HG03460 (cell line): Measurements from ENCODE around the gene SLC25A11.
"Not testable (repeated sequence)": the region's sequence is repeated elsewhere in the genome, so short reads cannot be mapped to it uniquely, and the experiment has no call there.

Experiments used
- ATAC-seq: cut with Tn5 transposase; IDR thresholded peaks from one replicate; pipeline ENCODE4 v1.9.1; 2021; ENCODE audit not compliant: unreplicated experiment

The SLC25A11 gene

GRCh38 chr17:4945944-4946280 lies 6.1 kb upstream of the SLC25A11 start:
- no peak for ATAC-seq

DNA sequence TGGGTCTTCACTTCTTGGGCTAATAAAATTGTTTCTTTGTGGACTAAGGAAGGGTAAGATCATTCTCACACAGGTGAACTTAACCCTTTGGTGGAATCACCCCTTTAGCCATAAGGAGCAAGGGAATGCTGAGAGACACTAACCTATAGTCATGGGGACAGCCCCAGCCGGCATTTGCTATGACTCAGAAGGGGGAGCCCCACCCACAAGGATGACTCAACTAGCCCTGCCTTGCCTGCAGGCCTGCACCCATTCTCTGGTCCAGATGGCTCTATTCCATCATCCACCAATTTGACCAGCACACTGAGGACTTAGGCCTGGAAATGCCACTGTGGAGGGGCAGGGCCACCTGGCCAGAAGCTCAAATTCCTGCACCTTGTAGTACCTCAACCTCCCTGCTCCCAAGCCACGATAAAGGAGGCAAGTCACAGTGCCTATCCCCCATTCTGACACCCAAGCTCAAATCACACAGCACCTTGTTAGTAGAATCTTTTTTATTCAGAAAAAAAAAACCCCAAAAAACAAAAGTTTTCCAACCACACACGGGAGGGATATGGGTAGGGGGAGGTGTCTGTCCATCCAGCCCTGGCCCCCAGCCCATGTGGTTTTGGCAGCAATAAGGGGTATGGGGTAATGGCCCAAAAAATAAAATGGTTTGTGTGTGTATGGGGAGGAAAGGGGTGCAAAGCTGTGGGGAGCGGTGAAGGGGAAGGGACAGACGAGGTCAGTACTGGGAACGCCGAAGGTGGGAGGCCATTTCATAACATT lies 5.5 kb upstream of the SLC25A11 start:
- ATAC-seq: peak; percentile 18

DNA sequence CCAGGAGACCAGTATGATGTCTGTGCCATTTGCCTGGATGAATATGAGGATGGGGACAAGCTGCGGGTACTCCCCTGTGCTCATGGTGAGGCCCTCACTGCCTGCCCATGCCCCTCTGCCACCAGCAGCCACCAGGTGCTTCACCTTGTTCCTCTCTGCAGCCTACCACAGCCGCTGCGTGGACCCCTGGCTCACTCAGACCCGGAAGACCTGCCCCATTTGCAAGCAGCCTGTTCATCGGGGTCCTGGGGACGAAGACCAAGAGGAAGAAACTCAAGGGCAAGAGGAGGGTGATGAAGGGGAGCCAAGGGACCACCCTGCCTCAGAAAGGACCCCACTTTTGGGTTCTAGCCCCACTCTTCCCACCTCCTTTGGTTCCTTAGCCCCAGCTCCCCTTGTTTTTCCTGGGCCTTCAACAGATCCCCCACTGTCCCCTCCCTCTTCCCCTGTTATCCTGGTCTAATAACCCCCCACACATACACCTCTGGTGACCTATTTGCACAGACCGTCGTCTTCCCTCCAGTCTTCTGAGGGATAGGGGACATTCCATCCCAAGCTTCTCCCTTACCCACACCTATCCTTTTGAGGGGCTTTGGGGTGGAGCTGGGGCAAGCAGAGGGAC lies 4.8 kb upstream of the SLC25A11 start:
- ATAC-seq: no peak

- no peak for ATAC-seq
These were observed 4.3 kb upstream of the SLC25A11 start for GRCh38 chr17:4944163-4944553.

GRCh38 chr17:4942760-4943508 lies 3.1 kb upstream of the SLC25A11 start:
- ATAC-seq: no peak

GRCh38 chr17:4941319-4941610 lies 1.4 kb upstream of the SLC25A11 start:
- no peak for ATAC-seq

DNA sequence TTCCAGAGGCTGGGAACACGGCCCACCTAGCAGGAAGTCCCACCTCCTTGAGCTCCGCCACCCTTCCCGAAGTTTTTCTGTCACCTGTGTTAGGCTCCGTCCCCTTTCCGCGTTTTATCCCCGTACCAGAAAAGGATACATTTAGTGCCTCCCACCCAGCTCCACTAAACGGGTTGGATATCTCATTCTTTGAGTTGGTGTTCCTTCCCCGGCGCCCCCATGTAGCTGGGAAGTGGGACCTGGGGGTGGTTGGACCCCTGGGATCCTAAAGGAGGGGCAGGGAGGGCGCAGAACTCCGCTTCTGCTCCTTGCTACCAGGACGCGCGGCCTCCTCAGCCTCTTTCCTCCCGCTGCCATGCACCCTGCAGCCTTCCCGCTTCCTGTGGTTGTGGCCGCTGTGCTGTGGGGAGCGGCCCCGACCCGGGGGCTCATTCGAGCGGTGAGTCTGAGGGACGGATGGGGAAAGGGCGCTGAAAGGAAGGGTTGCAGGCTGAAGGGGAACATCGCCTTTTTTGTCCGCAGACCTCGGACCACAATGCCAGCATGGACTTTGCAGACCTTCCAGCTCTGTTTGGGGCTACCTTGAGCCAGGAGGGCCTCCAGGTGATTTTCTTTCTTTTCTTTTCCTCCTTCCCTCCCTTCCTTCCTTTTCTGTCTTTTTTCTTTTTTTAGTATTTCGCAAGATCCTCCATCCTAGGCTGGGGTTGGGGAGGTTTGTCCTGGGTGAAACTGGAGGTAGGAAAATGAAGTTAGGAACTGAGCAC lies 891 bp upstream of the SLC25A11 start:
- ATAC-seq: no peak

- ATAC-seq: peak; percentile 17
These were observed 375 bp downstream of the SLC25A11 start for GRCh38 chr17:4939546-4939795.

GRCh38 chr17:4938688-4939545 lies 929 bp downstream of the SLC25A11 start:
- ATAC-seq: no peak

DNA sequence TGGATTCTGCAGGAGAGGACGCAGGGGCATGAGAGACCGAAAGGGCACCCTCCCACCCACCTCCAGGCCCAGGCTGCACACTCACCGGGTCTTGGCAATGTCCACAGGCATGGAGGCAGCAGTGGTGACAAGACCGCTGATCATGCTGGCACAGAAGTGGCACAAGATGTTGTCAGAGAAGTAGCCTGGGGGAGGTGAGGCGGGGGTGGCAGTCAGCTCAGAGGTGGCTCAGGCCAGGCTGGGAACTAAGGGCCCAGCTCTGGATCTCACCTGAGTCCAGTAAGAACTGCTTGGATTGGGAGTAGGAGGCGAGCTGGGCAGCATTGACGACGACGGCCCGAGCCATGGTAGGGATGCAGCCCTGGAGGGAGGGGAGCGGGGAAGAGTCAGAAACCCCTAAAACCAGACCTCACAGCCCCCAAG lies 1.8 kb downstream of the SLC25A11 start:
- no peak for ATAC-seq

DNA sequence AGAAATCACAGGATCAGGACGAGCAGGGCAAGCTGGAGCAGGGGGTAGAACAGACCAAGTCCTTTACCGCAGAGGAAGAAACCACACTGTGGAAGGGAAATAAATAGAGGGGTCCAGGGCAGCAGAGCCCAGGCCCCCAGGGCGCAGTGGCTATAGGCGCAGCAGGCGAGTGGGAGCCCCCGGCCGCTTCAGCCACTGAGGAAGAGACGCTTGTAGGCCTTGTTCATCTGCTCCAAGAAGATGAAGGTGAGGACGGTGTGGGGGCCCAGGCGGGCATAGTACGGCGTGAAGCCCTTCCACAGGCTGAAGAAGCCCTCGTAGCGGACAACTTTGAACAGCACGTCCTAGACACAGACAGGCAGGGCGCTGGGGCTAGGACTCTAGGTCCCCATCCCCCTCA lies 2.3 kb downstream of the SLC25A11 start:
- no peak for ATAC-seq

- no peak for ATAC-seq
These were observed 3.4 kb downstream of the SLC25A11 start for GRCh38 chr17:4936436-4936835.

GRCh38 chr17:4935650-4936049 lies 4.2 kb downstream of the SLC25A11 start:
- no peak for ATAC-seq

GRCh38 chr17:4934173-4934979 lies 5.5 kb downstream of the SLC25A11 start:
- ATAC-seq: no peak

- no peak for ATAC-seq
These were observed 6.2 kb downstream of the SLC25A11 start for GRCh38 chr17:4933646-4934045.

DNA sequence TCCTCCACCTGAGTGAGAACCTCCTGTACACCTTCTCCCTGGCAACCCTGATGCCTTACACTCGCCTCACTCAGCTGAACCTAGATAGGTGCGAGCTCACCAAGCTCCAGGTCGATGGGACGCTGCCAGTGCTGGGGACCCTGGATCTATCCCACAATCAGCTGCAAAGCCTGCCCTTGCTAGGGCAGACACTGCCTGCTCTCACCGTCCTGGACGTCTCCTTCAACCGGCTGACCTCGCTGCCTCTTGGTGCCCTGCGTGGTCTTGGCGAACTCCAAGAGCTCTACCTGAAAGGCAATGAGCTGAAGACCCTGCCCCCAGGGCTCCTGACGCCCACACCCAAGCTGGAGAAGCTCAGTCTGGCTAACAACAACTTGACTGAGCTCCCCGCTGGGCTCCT lies 7.1 kb downstream of the SLC25A11 start:
- no peak for ATAC-seq

DNA sequence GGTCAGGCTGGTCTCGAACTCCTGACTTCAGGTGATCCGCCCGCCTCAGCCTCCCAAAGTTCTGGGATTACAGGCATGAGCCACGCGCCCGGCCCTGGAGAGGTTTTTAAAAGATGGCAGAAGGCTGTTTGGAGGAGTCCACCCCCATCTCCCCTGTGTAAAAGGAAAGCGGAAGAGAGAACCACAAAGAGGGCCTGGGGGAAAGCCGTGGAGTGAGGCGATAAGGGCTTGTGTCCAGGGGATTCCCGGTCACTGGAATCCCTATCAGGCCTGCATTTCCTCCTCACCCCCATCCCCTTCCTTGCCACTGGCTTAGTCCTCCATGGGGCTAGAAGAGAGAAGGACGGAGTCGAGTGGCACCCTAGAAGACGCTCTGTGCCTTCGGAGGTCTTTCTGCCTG lies 7.9 kb downstream of the SLC25A11 start, which contains the start of gene GP1BA:
GP1BA (plus strand) TSS at position 315 of the 400 bp plus-strand sequence. CDS start 328 bp downstream, outside the sequence.
- ATAC-seq: no peak

DNA sequence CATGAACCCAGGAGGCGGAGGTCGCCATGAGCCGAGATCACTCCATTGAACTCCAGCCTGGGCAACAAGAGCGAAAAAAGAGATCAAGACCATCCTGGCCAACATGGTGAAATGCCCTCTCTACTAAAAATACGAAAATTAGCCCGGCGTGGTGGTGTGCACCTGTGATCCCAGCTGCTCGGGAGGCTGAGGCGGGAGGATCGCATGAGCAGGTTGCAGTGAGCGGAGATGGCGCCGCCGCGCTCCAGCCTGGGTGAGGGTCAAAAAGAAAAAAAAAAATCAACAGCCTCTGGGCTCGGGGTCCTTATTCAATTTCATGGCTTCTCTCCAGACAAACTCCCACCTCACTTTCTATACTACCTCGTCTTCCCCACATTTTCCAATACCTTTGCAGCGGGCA lies 11.0 kb downstream of the SLC25A11 start:
- ATAC-seq: no peak

GRCh38 chr17:4926577-4927335 lies 13.1 kb downstream of the SLC25A11 start:
- not testable (repeated sequence) for ATAC-seq
